ENCODE results near the gene RNF31.
A peak's percentile ranks its signal among the peaks of the same experiment; 100 is the strongest.
"Not testable (repeated sequence)": the region's sequence is repeated elsewhere in the genome, so short reads cannot be mapped to it uniquely, and the experiment has no call there.

RNF31 gene
- total RNA-seq = 2.8 to 8.6 (median 4.4) reads per million in 4 donors

GRCh38 chr14:24146978-24147760 lies at the start of gene RNF31:
Gene RNF31, plus strand, starts transcription at chr14:24147498. Its CDS starts 201 bp downstream, at chr14:24147699.
- DNase-seq = peak; percentile 96 to 99 (median 98)

GRCh38 chr14:24098229-24098926 lies 48.9 kb upstream of the RNF31 start:
- DNase-seq = no peak

- DNase-seq = no peak
Measured at GRCh38 chr14:24098927-24099813, 48.1 kb upstream of the RNF31 start.

GRCh38 chr14:24100197-24100981 lies 46.9 kb upstream of the RNF31 start:
- DNase-seq = no peak

- DNase-seq = no peak
Measured at GRCh38 chr14:24100982-24101494, 46.3 kb upstream of the RNF31 start.

- no peak for DNase-seq
Measured at GRCh38 chr14:24102357-24103048, 44.8 kb upstream of the RNF31 start.

- no peak for DNase-seq
Measured at GRCh38 chr14:24103451-24103850, 43.8 kb upstream of the RNF31 start.

- not testable (repeated sequence) for DNase-seq
Measured at GRCh38 chr14:24105609-24106239, 41.6 kb upstream of the RNF31 start.

GRCh38 chr14:24106672-24107271 lies 40.5 kb upstream of the RNF31 start:
- DNase-seq = no peak

GRCh38 chr14:24108336-24108874 lies 38.9 kb upstream of the RNF31 start:
- DNase-seq = no peak

- DNase-seq = no peak
Measured at GRCh38 chr14:24110060-24110459, 37.2 kb upstream of the RNF31 start.

- no peak for DNase-seq
Measured at GRCh38 chr14:24110523-24110922, 36.8 kb upstream of the RNF31 start.

GRCh38 chr14:24113379-24113800 lies 33.9 kb upstream of the RNF31 start:
- DNase-seq = no peak

GRCh38 chr14:24113801-24114531 lies 33.3 kb upstream of the RNF31 start:
- peak; percentile 60 to 90 (median 70) for DNase-seq

GRCh38 chr14:24114532-24115421 lies 32.5 kb upstream of the RNF31 start, which contains the start of the genes DCAF11 and NRL:
Gene DCAF11, plus strand, starts transcription at chr14:24114777. Its CDS starts 818 bp downstream, at chr14:24115595.
Gene NRL, minus strand, starts transcription at chr14:24114949. Its CDS starts 32,101 bp downstream, at chr14:24082848.
- peak; percentile 98 to 100 (median 98) for DNase-seq

- DNase-seq = no peak
Measured at GRCh38 chr14:24115422-24116127, 31.7 kb upstream of the RNF31 start.

GRCh38 chr14:24116128-24116814 lies 31.0 kb upstream of the RNF31 start:
- DNase-seq = no peak
